IMR-90 (cell line): ENCODE results near the gene GKN1. TPM values are rescaled to one million over a fixed set of nuclear protein-coding genes. Genes with fewer than 3 reads are reported as not detected.

ENCODE experiments used
- ATAC-seq: fragments of 200-7000 bp; cut with Tn5 transposase; 2 replicates; pipeline ENCODE4 v1.9.1; 2020; ENCODE audit warnings: low read depth, mild to moderate bottlenecking, moderate library complexity
- BruUV-seq: library from RNA; stranded (reverse); fragments of 400-500 nt; replicated peaks from 2 replicates; lab custom pipeline; 2021; lab: Mats Ljungman, UMichigan
- CTCF ChIA-PET: fragments of 300-600 bp; formaldehyde crosslinking; extraction: SDS; loops from one replicate; lab custom pipeline; 2021; ENCODE audit warnings: antibody characterized with exemption; lab: Yijun Ruan, JAX
- POLR2A ChIA-PET: fragments of 300-600 bp; sonication (Branson Sonifier 250); formaldehyde crosslinking; loops from one replicate; lab custom pipeline; 2022; ENCODE audit warnings: antibody characterized with exemption; ENCODE audit not compliant: unreplicated experiment; lab: Charles Lee
- DNase-seq: peaks from one replicate; pipeline ENCODE4 v3.0.0; 2013
- H2AFZ ChIP-seq: replicated peaks from 2 replicates; pipeline ENCODE3; 2013; ENCODE audit warnings: low read length, mild to moderate bottlenecking; ENCODE audit not compliant: poor library complexity
- H2AK5ac ChIP-seq: 2 replicates; pipeline ENCODE4 v1.6.1; 2013; ENCODE audit warnings: low read depth, low read length, inconsistent platforms
- H2AK9ac ChIP-seq: replicated peaks from 2 replicates; pipeline ENCODE3; 2013; ENCODE audit warnings: mild to moderate bottlenecking, low read depth, low read length, moderate library complexity; ENCODE audit not compliant: poor library complexity
- H2BK120ac ChIP-seq: 2 replicates; pipeline ENCODE4 v1.6.1; 2013; ENCODE audit warnings: low read depth, low read length, inconsistent platforms
- H2BK15ac ChIP-seq: 3 replicates; pipeline ENCODE4 v1.6.1; 2013; ENCODE audit warnings: low read depth, low read length, inconsistent platforms
- H2BK20ac ChIP-seq: 2 replicates; pipeline ENCODE4 v1.6.1; 2013; ENCODE audit warnings: low read depth, mild to moderate bottlenecking, inconsistent platforms, low read length, moderate library complexity
- H2BK5ac ChIP-seq: 2 replicates; pipeline ENCODE4 v1.6.1; 2013; ENCODE audit warnings: mild to moderate bottlenecking, low read depth, low read length, inconsistent platforms; ENCODE audit not compliant: poor library complexity, severe bottlenecking
- H3K14ac ChIP-seq: replicated peaks from 2 replicates; pipeline ENCODE4 v1.6.1; 2013; ENCODE audit warnings: low read depth, low read length, inconsistent platforms
- H3K18ac ChIP-seq: 2 replicates; pipeline ENCODE4 v1.6.1; 2013; ENCODE audit warnings: low read depth, low read length, control low read depth
- H3K23ac ChIP-seq: 2 replicates; pipeline ENCODE4 v1.6.1; 2013; ENCODE audit warnings: low read depth, low read length, inconsistent platforms
- H3K27ac ChIP-seq: 2 replicates; pipeline ENCODE4 v1.5.1; 2013; ENCODE audit warnings: mild to moderate bottlenecking, control low read depth, low read length; ENCODE audit not compliant: insufficient read depth
- H3K27me3 ChIP-seq: 2 replicates; pipeline ENCODE4 v1.6.1; 2013; ENCODE audit warnings: low read length; ENCODE audit not compliant: control insufficient read depth, insufficient read depth
- H3K36me3 ChIP-seq: 2 replicates; pipeline ENCODE4 v1.6.1; 2013; ENCODE audit warnings: low read length, mixed read lengths; ENCODE audit not compliant: control insufficient read depth, insufficient read depth
- H3K4ac ChIP-seq: 2 replicates; pipeline ENCODE4 v1.6.1; 2013; ENCODE audit warnings: low read depth, low read length, inconsistent platforms
- H3K4me1 ChIP-seq: 2 replicates; pipeline ENCODE4 v1.6.1; 2013; ENCODE audit warnings: low read length, mixed read lengths; ENCODE audit not compliant: control insufficient read depth, insufficient read depth
- H3K4me2 ChIP-seq: 2 replicates; pipeline ENCODE4 v1.6.1; 2013; ENCODE audit warnings: low read depth, mild to moderate bottlenecking, control low read depth, low read length, moderate library complexity
- H3K4me3 ChIP-seq: 2 replicates; pipeline ENCODE4 v1.5.1; 2013; ENCODE audit warnings: low read depth, mild to moderate bottlenecking, control low read depth, low read length, moderate library complexity; ENCODE audit not compliant: insufficient read depth
- H3K56ac ChIP-seq: 2 replicates; pipeline ENCODE4 v1.6.1; 2013; ENCODE audit warnings: low read length, inconsistent platforms; ENCODE audit not compliant: insufficient read depth; ENCODE audit errors: extremely low read depth
- H3K79me1 ChIP-seq, 2 experiments: 2 replicates each; pipeline ENCODE4 v1.6.1; 2013; ENCODE audit warnings: low read length in 2 of 2, inconsistent platforms in 1 of 2, low read depth in 1 of 2
- H3K9ac ChIP-seq: 2 replicates; pipeline ENCODE4 v1.6.1; 2013; ENCODE audit warnings: low read depth, low read length, control low read depth
- H3K9me1 ChIP-seq: 2 replicates; pipeline ENCODE4 v1.6.1; 2013; ENCODE audit warnings: low read length, inconsistent platforms; ENCODE audit not compliant: insufficient read depth
- H3K9me3 ChIP-seq: 2 replicates; pipeline ENCODE4 v1.6.1; 2013; ENCODE audit warnings: low read length; ENCODE audit not compliant: control insufficient read depth, insufficient read depth
- H4K20me1 ChIP-seq: 2 replicates; pipeline ENCODE4 v1.6.1; 2013; ENCODE audit warnings: low read length, inconsistent platforms; ENCODE audit not compliant: insufficient read depth
- H4K5ac ChIP-seq: 2 replicates; pipeline ENCODE4 v1.6.1; 2013; ENCODE audit warnings: mild to moderate bottlenecking, low read depth, low read length, control low read depth
- H4K8ac ChIP-seq, 2 experiments: 2 replicates each; pipeline ENCODE4 v1.6.1; 2013; ENCODE audit warnings: low read depth in 2 of 2, low read length in 2 of 2, control low read depth in 1 of 2, inconsistent platforms in 1 of 2
- H4K91ac ChIP-seq: 2 replicates; pipeline ENCODE4 v1.6.1; 2013; ENCODE audit warnings: low read depth, low read length, inconsistent platforms; ENCODE audit not compliant: insufficient read depth
- CHD1 ChIP-seq: IDR thresholded peaks from 2 replicates; pipeline ENCODE4 v1.6.1; 2012; ENCODE audit warnings: low read depth, low read length, improper control_type of control experiment
- MAFK ChIP-seq: IDR thresholded peaks from 2 replicates; pipeline ENCODE4 v1.6.1; 2012; ENCODE audit warnings: low read depth, low read length, improper control_type of control experiment
- MAZ ChIP-seq: IDR thresholded peaks from 2 replicates; pipeline ENCODE4 v1.6.1; 2012; ENCODE audit warnings: low read depth, mild to moderate bottlenecking, low read length, improper control_type of control experiment, moderate library complexity, borderline replicate concordance
- MXI1 ChIP-seq: IDR thresholded peaks from 2 replicates; pipeline ENCODE4 v1.6.1; 2012; ENCODE audit warnings: low read depth, mild to moderate bottlenecking, low read length, moderate library complexity, borderline replicate concordance
- NFE2L2 ChIP-seq: fragments of 150-350 bp; IDR thresholded peaks from 2 replicates; pipeline ENCODE4 v1.6.1; 2016; ENCODE audit warnings: low read depth, mild to moderate bottlenecking, low read length
- POLR2A ChIP-seq: IDR thresholded peaks from 2 replicates; pipeline ENCODE4 v1.6.1; 2012; ENCODE audit warnings: mild to moderate bottlenecking, low read depth, low read length
- RAD21 ChIP-seq: IDR thresholded peaks from 2 replicates; pipeline ENCODE4 v1.6.1; 2012; ENCODE audit warnings: low read length, improper control_type of control experiment
- RCOR1 ChIP-seq: IDR thresholded peaks from 2 replicates; pipeline ENCODE4 v1.6.1; 2012; ENCODE audit warnings: mild to moderate bottlenecking, low read length, improper control_type of control experiment; ENCODE audit not compliant: insufficient replicate concordance
- RFX5 ChIP-seq: IDR thresholded peaks from 2 replicates; pipeline ENCODE4 v1.8.0; 2012; ENCODE audit warnings: low read depth, mild to moderate bottlenecking, low read length, moderate library complexity
- SMC3 ChIP-seq: fragments of 150-350 bp; IDR thresholded peaks from 2 replicates; pipeline ENCODE4 v1.6.1; 2016; ENCODE audit warnings: low read depth, mild to moderate bottlenecking, antibody characterized with exemption, low read length, moderate library complexity
- WGBS, 2 experiments: methylation state at CpG; one replicate each; pipeline versions ENCODE4 v1.1.5 to v1.1.7; 2013; ENCODE audit warnings: missing lambda C conversion rate in 2 of 2; ENCODE audit not compliant: insufficient read length in 1 of 2; ENCODE audit errors: extremely low coverage in 2 of 2; 5-methylcytosine and 5-hydroxymethylcytosine counted together
- dilution Hi-C: fragments of 300-500 bp; cut with HindIII; formaldehyde crosslinking; loops from one replicate; pipeline ENCODE4 v1.14.3; 2018; ENCODE audit warnings: low sequenced_read_pairs; ENCODE audit not compliant: unreplicated experiment
- in situ Hi-C: fragments of 300-500 bp; cut with MboI; formaldehyde crosslinking; loops from 3 replicates; pipeline ENCODE4 v1.14.3; 2019; ENCODE audit warnings: low sequenced_read_pairs, inconsistent platforms, mixed read lengths
- intact Hi-C: fragments of 100-400 bp; cut with micrococcal nuclease; formaldehyde crosslinking; loops from 2 replicates; pipeline ENCODE4 v1.10.0; 2022
- polyA plus RNA-seq, 3 experiments: library from polyadenylated mRNA; depleted of rRNA; stranded (reverse); fragments of >200 nt; gene quantifications; 2 replicates each; pipeline ENCODE4 v1.2.3, GENCODE V29; 2012; ENCODE audit warnings: low replicate concordance in 1 of 3
- total RNA-seq: library from RNA; depleted of rRNA; stranded (reverse); fragments of >200 nt; gene quantifications from 2 replicates; pipeline ENCODE4 v1.2.3, GENCODE V29; 2012
- TF ChIP-seq, protein P1 (sequence below): conservative IDR thresholded peaks from 2 replicates; pipeline ENCODE4 v1.5.1; 2012; ENCODE audit warnings: mild to moderate bottlenecking, low read depth, low read length, improper control_type of control experiment
- TF ChIP-seq, protein P2 (sequence below): fragments of 150-350 bp; IDR thresholded peaks from 2 replicates; pipeline ENCODE4 v1.6.1; 2017; ENCODE audit warnings: mild to moderate bottlenecking, antibody characterized with exemption, low read length, low read depth
- TF ChIP-seq, protein P3 (sequence below): fragments of 150-350 bp; IDR thresholded peaks from 2 replicates; pipeline ENCODE4 v1.6.1; 2016; ENCODE audit warnings: low read depth, mild to moderate bottlenecking, low read length, moderate library complexity, borderline replicate concordance

GKN1 gene
- total and polyA plus RNA-seq, 2 of the 4 experiments (the other 2 are of a cell fraction), result not detected

DNA sequence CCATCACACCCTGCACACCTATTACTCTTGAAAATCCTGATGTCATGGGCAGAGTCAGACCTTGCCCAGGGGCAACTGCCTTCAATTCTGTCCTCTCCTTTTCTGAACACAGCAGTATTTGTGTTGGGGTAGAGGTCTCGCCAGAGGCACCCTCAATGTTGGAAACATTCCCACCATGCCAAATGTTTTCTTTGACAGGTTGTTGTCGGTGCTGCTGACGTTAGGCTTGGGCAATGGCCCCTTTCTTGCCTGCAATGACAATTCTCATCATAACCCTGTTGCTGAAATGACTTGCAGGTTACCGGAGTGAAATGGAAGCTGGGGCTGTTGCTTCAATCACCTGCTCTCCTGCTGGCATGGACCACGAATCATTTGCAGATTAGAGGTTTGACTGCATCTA lies 17.9 kb downstream of the GKN1 start:
- no peak overlapping the region for H3K9ac ChIP-seq
- no peak overlapping the region for H4K5ac ChIP-seq
- no peak overlapping the region for H2BK20ac ChIP-seq
- in situ Hi-C loops (no loop called here), dilution Hi-C loops (no loop called here), intact Hi-C loops (no loop called here)
- H3K4ac ChIP-seq, result no peak overlapping the region
- H2AK9ac ChIP-seq, result no peak overlapping the region
- H4K20me1 ChIP-seq, result no peaks in the 10 kb centered on the region
- H3K4me1 ChIP-seq, result peaks cover 13% of the 10 kb centered on the region
- H2BK120ac ChIP-seq, result no peak overlapping the region
- no peaks in the 10 kb centered on the region for H3K36me3 ChIP-seq
- H2BK15ac ChIP-seq, result no peak overlapping the region
- no peak for DNase-seq
- H3K79me1 ChIP-seq, result no peaks in the 10 kb centered on the region
- H3K14ac ChIP-seq, result no peak overlapping the region; the same call in 1 of the 2 replicates
- H3K27ac ChIP-seq, result no peak overlapping the region
- H3K9me3 ChIP-seq, result no peaks in the 10 kb centered on the region
- 92% methylated on average over 2 of the region's 5 CpGs; no CpG with 5 or more reads in 1 of the 2 experiments for WGBS, 2 experiments
- no peak overlapping the region for H2AK5ac ChIP-seq
- no peak overlapping the region for H3K4me3 ChIP-seq
- no peak overlapping the region for H4K8ac ChIP-seq
- TF ChIP-seq, protein P1, sequence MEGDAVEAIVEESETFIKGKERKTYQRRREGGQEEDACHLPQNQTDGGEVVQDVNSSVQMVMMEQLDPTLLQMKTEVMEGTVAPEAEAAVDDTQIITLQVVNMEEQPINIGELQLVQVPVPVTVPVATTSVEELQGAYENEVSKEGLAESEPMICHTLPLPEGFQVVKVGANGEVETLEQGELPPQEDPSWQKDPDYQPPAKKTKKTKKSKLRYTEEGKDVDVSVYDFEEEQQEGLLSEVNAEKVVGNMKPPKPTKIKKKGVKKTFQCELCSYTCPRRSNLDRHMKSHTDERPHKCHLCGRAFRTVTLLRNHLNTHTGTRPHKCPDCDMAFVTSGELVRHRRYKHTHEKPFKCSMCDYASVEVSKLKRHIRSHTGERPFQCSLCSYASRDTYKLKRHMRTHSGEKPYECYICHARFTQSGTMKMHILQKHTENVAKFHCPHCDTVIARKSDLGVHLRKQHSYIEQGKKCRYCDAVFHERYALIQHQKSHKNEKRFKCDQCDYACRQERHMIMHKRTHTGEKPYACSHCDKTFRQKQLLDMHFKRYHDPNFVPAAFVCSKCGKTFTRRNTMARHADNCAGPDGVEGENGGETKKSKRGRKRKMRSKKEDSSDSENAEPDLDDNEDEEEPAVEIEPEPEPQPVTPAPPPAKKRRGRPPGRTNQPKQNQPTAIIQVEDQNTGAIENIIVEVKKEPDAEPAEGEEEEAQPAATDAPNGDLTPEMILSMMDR, result no peak
- TF ChIP-seq SMC3 (no peak), MAZ (no peak), RCOR1 (no peak), RFX5 (no peak), NFE2L2 (no peak), POLR2A (no peak), MXI1 (no peak), MAFK (no peak), RAD21 (no peak), CHD1 (no peak)
- TF ChIP-seq, protein P2, sequence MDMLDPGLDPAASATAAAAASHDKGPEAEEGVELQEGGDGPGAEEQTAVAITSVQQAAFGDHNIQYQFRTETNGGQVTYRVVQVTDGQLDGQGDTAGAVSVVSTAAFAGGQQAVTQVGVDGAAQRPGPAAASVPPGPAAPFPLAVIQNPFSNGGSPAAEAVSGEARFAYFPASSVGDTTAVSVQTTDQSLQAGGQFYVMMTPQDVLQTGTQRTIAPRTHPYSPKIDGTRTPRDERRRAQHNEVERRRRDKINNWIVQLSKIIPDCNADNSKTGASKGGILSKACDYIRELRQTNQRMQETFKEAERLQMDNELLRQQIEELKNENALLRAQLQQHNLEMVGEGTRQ, result no peak
- TF ChIP-seq, protein P3, sequence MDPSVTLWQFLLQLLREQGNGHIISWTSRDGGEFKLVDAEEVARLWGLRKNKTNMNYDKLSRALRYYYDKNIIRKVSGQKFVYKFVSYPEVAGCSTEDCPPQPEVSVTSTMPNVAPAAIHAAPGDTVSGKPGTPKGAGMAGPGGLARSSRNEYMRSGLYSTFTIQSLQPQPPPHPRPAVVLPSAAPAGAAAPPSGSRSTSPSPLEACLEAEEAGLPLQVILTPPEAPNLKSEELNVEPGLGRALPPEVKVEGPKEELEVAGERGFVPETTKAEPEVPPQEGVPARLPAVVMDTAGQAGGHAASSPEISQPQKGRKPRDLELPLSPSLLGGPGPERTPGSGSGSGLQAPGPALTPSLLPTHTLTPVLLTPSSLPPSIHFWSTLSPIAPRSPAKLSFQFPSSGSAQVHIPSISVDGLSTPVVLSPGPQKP, result no peak
- ATAC-seq, result no peak
- CTCF ChIA-PET, result interaction anchor here (1.0 to 1.6 kb wide), 2 partner anchors 20 to 21 kb away, joined by 3 to 4 read pairs; partner anchors contain the start of gene ANTXR1
- H3K9me1 ChIP-seq, result no peaks in the 10 kb centered on the region
- H2BK5ac ChIP-seq, result no peak overlapping the region
- no peak overlapping the region for H2AFZ ChIP-seq
- no peak overlapping the region for H3K18ac ChIP-seq
- POLR2A ChIA-PET, result no interaction called here
- no peak overlapping the region for H3K4me2 ChIP-seq
- H3K23ac ChIP-seq, result no peak overlapping the region
- no peak overlapping the region for H3K56ac ChIP-seq
- no peak overlapping the region for H4K91ac ChIP-seq
- BruUV-seq, result no TSS peak
- H3K27me3 ChIP-seq, result no peaks in the 10 kb centered on the region
